ENCODE results near the gene ABL2.

DNA sequence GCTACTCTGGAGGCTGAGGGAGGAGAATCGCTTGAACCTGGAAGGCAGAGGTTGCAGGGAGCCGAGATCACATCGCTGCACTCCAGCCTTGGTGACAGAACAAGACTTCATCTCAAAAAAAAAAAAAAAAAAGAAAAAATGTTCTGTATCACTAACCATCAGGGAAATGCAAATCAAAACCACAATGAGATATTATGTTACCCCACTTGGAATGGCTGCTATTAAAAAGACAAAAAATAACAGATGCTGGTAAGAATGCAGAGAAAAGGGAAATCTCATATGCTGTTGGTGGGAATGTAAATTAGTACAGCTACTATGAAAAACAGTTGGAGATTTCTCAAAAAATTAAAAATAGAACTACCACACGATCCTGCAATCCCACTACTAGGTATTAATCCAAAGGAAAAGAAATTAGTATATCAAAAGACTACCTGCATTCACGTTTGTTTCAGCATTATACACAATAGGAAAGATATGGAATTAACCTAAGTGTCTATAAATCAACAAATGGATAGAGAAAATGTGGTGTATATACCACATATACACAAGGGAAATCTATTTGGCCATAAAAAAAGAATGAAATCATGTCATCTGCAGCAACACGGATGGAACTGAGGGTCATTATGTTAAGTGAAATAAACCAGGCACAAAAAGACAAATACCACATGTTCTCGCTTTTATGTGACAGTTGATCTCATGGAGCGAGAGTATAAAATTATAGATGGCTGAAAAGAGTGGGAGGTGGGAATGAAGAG, 62.6 kb downstream of the ABL2 start:
- TF ChIP-seq ZNF274 (IDR thresholded peaks at IDR 0.05; ENCODE audit: low read depth, low read length) (no peak), YY1 (IDR thresholded peaks at IDR 0.05; ENCODE audit: insufficient read depth, insufficient read length) (no peak)
